Activated B cell treated with CpG ODN at 0.5 μM for 24 hours (primary cell): Measurements from ENCODE around the gene GLI3. TPM values are rescaled to one million over a fixed set of nuclear protein-coding genes. Genes with fewer than 3 reads are reported as not detected.

Experiments
- ATAC-seq: fragments of 200-7000 bp; cut with Tn5 transposase; one replicate; pipeline ENCODE4 v1.10.0; 2021; ENCODE audit warnings: low read depth, mild to moderate bottlenecking, moderate library complexity
- CTCF ChIA-PET: fragments of 350-600 bp; sonication (Branson Sonifier 250); formaldehyde crosslinking; loops from one replicate; lab custom pipeline; 2021; ENCODE audit warnings: antibody characterized with exemption; lab: Charles Lee
- POLR2A ChIA-PET: fragments of 350-600 bp; sonication (Branson Sonifier 250); formaldehyde crosslinking; loops from one replicate; lab custom pipeline; 2021; ENCODE audit warnings: antibody characterized with exemption; lab: Charles Lee
- DNase-seq: peaks from one replicate; pipeline ENCODE4 v3.0.0; 2022
- H3K27ac Mint-ChIP-seq: one replicate; pipeline ENCODE4 v1.8.0; 2020; ENCODE audit warnings: mixed read lengths
- H3K27me3 Mint-ChIP-seq: one replicate; pipeline ENCODE4 v1.8.0; 2021; ENCODE audit warnings: mixed read lengths
- H3K36me3 Mint-ChIP-seq: one replicate; pipeline ENCODE4 v1.8.0; 2021; ENCODE audit warnings: low read depth, mixed read lengths
- H3K4me1 Mint-ChIP-seq: one replicate; pipeline ENCODE4 v1.8.0; 2021; ENCODE audit warnings: mixed read lengths
- H3K4me3 Mint-ChIP-seq: one replicate; pipeline ENCODE4 v1.8.0; 2020; ENCODE audit warnings: mild to moderate bottlenecking, mixed read lengths
- H3K9me3 Mint-ChIP-seq: one replicate; pipeline ENCODE4 v1.8.0; 2020; ENCODE audit warnings: mixed read lengths
- intact Hi-C: fragments of 100-400 bp; cut with micrococcal nuclease; formaldehyde crosslinking; loops from one replicate; pipeline ENCODE4 v1.15.1; 2024
- total RNA-seq: library from RNA; stranded (reverse); gene quantifications from 2 replicates; pipeline ENCODE4 v1.2.3, GENCODE V29; 2022
- TF ChIP-seq, protein P1 (sequence below): fragments of 200-600 bp; IDR thresholded peaks from one replicate; pipeline ENCODE4 v1.8.0; 2022; ENCODE audit warnings: antibody characterized with exemption, mild to moderate bottlenecking

Gene GLI3
- total RNA-seq, 1 donor from 2014 or later, result not detected

DNA sequence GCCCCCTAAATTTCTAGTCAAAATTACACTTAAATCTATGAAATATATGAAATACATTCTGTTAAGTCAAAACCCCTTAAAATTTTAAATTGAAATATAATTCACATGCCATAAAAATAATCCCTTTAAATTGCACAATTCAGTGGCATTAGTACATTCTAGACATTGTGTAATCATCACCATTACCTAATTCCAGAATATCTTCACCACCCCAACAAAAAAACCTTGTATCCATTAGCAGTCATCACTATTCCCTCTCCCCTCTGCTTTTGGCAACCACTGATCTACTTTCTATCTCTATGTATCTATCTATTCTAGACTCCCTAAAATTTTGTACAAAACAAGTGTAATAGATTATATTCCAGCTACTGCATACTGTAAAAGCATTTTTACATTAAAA lies 261.2 kb downstream of the GLI3 start:
- ChIA-PET POLR2A (no interaction called here), CTCF (interaction anchor here (0.7 kb wide), 1 partner anchor 1863 kb away, joined by 3 read pairs; no protein-coding TSS in a partner anchor)
- no peaks in the 10 kb centered on the region for H3K36me3 Mint-ChIP-seq
- peaks cover 5% of the 10 kb centered on the region for H3K27me3 Mint-ChIP-seq
- intact Hi-C loops, result loop anchor here (2.0 kb wide), 1 partner anchor 901 kb away; no protein-coding TSS in a partner anchor
- TF ChIP-seq, protein P1, sequence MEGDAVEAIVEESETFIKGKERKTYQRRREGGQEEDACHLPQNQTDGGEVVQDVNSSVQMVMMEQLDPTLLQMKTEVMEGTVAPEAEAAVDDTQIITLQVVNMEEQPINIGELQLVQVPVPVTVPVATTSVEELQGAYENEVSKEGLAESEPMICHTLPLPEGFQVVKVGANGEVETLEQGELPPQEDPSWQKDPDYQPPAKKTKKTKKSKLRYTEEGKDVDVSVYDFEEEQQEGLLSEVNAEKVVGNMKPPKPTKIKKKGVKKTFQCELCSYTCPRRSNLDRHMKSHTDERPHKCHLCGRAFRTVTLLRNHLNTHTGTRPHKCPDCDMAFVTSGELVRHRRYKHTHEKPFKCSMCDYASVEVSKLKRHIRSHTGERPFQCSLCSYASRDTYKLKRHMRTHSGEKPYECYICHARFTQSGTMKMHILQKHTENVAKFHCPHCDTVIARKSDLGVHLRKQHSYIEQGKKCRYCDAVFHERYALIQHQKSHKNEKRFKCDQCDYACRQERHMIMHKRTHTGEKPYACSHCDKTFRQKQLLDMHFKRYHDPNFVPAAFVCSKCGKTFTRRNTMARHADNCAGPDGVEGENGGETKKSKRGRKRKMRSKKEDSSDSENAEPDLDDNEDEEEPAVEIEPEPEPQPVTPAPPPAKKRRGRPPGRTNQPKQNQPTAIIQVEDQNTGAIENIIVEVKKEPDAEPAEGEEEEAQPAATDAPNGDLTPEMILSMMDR, result no peak
- no peaks in the 10 kb centered on the region for H3K9me3 Mint-ChIP-seq
- no peak for DNase-seq
- H3K4me1 Mint-ChIP-seq, result no peaks in the 10 kb centered on the region
- no peak overlapping the region for H3K4me3 Mint-ChIP-seq
- H3K27ac Mint-ChIP-seq, result no peak overlapping the region
- no peak for ATAC-seq

DNA sequence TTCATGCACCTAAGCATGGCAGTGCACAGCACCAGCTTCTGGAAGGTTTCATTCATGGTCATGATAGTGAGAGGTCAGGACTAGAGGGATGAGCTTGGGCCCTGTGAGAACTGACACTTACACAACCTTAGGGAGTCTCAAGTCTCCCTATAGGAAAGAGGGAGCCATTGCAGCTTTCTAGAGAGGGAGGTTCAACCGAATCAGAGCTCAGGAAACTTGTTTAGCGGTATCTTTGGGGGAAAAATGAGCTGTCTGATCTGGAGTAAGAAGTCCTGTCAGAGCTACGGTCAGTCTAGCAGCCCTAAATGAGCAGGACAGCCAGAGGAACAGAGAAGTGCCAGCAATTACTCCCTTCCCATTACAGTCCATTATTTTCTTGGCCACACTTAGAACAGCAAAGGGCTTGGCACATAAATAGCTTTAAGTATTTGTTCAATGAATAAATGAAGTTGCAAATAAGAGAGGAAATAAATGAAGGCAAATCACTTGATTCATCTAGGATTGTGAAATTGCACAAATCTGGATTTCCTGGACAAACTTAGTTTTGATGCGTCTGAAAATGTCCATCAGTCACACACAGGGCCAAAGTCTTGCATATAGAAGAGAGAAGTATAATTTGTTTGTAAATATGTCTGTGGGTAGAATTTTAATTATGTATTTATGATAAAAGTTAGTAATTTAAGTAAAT lies 262.0 kb downstream of the GLI3 start:
- Mint-ChIP-seq H3K27ac (no peak overlapping the region), H3K27me3 (peaks cover 4% of the 10 kb centered on the region), H3K4me3 (no peak overlapping the region), H3K9me3 (no peaks in the 10 kb centered on the region), H3K4me1 (no peaks in the 10 kb centered on the region), H3K36me3 (no peaks in the 10 kb centered on the region)
- DNase-seq, result no peak
- ChIA-PET POLR2A (no interaction called here), CTCF (interaction anchor here (0.6 kb wide), 1 partner anchor 58 kb away, joined by 3 read pairs; no protein-coding TSS in a partner anchor)
- no peak for ATAC-seq
- intact Hi-C loops, result no loop called here
- TF ChIP-seq, protein P1, result no peak

DNA sequence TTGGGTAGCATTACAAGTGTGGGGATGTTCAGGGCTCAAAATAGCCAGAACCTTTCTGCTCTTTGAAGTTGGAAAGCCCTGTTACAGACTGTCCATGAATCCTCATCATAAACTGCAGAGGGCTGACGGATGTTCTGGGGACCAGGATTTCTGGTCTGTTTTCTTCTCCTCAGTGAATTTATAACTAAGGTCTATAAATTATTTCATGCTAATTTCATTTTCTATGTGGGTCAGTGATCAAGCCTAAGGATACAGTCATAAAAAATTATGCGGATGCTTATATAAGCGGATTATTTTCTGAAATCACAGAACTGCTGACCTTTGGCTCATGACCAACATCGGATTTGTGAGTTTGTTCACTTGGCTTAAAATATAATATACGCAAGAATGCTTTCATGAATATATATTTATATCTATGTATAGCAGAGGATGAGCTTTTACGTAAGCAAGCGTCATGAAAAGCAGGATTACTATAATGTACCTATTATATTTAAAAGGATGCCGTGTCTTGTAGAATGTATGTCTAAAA lies 263.7 kb downstream of the GLI3 start:
- Mint-ChIP-seq H3K36me3 (no peaks in the 10 kb centered on the region), H3K4me1 (no peaks in the 10 kb centered on the region), H3K4me3 (no peak overlapping the region), H3K9me3 (no peaks in the 10 kb centered on the region), H3K27me3 (peaks cover 4% of the 10 kb centered on the region), H3K27ac (no peak overlapping the region)
- TF ChIP-seq, protein P1, result no peak
- ChIA-PET CTCF (no interaction called here), POLR2A (no interaction called here)
- ATAC-seq, result no peak
- DNase-seq, result no peak
- intact Hi-C loops, result no loop called here

DNA sequence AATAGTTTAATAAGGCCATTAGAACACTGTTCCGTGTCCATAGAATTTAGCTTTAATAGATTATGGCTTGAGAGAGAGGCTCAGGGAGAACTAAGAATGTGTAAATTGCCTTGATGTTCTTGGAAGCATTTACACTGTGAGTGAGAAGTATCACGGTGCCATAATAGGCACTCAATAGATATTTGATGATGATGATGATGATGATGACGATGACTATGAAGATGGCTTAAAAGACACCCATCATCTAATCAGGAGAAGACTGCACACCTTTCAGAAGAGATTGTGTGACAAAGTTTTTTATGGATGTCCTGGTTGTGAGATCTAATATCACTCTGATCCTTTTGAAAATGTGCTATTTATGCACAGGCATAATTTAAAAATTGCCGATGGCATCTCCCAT lies 264.2 kb downstream of the GLI3 start:
- CTCF ChIA-PET, result no interaction called here
- POLR2A ChIA-PET, result no interaction called here
- DNase-seq, result no peak
- TF ChIP-seq, protein P1, result no peak
- no peaks in the 10 kb centered on the region for H3K4me1 Mint-ChIP-seq
- H3K9me3 Mint-ChIP-seq, result no peaks in the 10 kb centered on the region
- no peak overlapping the region for H3K27ac Mint-ChIP-seq
- H3K36me3 Mint-ChIP-seq, result no peaks in the 10 kb centered on the region
- no peak for ATAC-seq
- H3K27me3 Mint-ChIP-seq, result peaks cover 4% of the 10 kb centered on the region
- intact Hi-C loops, result no loop called here
- no peak overlapping the region for H3K4me3 Mint-ChIP-seq

DNA sequence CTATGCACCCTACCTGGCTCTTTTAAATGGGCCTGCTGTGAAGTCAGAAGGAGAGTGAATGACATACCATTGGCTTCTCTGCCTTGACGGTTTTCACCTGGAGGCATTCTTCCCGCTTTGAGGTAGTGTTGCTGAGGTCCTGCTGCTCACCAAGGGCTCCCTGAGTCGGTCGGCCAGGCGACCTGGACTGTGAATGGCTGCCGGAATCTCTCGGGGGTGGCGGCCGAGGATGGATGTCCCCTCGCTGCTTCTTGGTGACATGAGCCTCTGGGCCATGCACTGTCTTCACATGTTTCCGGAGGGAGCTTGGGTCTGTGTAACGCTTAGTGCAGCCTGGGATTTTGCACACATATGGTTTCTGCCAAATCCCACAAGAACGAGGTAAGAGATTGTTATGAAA lies 264.7 kb downstream of the GLI3 start:
- CTCF ChIA-PET, result no interaction called here
- TF ChIP-seq, protein P1, result no peak
- Mint-ChIP-seq H3K36me3 (no peaks in the 10 kb centered on the region), H3K27me3 (peaks cover 4% of the 10 kb centered on the region), H3K27ac (no peak overlapping the region), H3K4me3 (no peak overlapping the region), H3K9me3 (no peaks in the 10 kb centered on the region), H3K4me1 (no peaks in the 10 kb centered on the region)
- POLR2A ChIA-PET, result no interaction called here
- intact Hi-C loops, result no loop called here
- DNase-seq (no peak), ATAC-seq (no peak)
